Measurements from ENCODE around the gene WDR20. TPM values are rescaled to one million over a fixed set of nuclear protein-coding genes. Genes with fewer than 3 reads are reported as not detected.

Gene WDR20
- total RNA-seq, 1 donor from 2014 or later = 25.2 TPM

DNA sequence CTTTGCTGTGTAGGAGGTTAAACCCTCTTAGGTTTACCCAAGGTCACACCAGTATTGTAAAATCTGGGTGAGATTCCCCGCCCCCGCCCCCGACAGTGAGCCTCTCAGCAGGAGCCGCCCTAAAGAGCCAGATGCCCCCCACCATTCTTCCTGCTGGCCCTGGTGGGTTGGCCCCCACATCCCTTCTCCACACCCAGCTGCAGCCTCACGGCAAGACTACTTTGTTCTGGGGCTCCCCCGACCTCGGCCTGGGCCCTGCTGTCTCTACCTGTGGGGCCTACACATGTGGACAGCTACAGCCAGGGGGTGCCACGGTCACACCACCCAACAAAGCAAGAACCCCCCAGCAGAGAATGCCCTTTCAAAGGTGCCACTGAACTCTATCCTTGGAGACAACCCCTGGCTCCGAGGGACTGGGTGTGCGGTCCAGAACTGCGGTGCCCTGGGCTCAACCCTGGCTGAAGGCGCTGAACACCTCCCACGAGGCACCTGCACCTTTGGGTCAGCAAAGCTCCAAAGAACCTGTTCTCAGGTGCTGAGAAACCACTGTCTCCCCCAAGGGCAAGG lies 82.4 kb downstream of the WDR20 start:
- Histone ChIP-seq H3K9me3 (no peaks in the 10 kb centered on the region), H3K4me3 (no peak overlapping the region), H3K36me3 (peaks cover 9% of the 10 kb centered on the region), H3K4me1 (no peaks in the 10 kb centered on the region), H3K27me3 (no peaks in the 10 kb centered on the region), H3K27ac (no peak overlapping the region)
- DNase-seq (no peak), ATAC-seq (no peak)
- intact Hi-C loops (cut with DNase I) = no loop called here
- TF ChIP-seq, protein P1, sequence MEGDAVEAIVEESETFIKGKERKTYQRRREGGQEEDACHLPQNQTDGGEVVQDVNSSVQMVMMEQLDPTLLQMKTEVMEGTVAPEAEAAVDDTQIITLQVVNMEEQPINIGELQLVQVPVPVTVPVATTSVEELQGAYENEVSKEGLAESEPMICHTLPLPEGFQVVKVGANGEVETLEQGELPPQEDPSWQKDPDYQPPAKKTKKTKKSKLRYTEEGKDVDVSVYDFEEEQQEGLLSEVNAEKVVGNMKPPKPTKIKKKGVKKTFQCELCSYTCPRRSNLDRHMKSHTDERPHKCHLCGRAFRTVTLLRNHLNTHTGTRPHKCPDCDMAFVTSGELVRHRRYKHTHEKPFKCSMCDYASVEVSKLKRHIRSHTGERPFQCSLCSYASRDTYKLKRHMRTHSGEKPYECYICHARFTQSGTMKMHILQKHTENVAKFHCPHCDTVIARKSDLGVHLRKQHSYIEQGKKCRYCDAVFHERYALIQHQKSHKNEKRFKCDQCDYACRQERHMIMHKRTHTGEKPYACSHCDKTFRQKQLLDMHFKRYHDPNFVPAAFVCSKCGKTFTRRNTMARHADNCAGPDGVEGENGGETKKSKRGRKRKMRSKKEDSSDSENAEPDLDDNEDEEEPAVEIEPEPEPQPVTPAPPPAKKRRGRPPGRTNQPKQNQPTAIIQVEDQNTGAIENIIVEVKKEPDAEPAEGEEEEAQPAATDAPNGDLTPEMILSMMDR (IDR thresholded peaks at IDR 0.05) = no peak

DNA sequence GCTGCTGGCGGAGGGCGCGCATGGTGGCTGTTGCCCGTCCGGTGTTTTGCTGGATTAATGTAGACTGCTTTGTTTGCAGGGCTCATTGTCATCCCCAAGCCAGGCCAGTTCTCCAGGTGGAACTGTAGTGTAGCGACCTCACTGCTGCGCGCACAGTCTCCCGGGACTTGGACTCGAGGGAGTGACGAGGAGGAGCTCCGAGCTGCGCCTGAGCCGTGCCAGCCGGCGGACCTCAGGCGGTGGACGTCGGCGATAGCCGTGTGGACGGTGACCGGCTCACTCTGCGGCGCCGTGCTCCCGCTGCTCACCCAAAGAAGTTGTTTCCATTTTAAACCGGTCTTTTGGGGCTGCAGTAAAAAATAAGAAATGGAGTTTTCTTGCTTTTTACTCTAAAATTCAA lies 83.1 kb downstream of the WDR20 start:
- H3K27me3 ChIP-seq = no peaks in the 10 kb centered on the region
- ATAC-seq = no peak
- H3K9me3 ChIP-seq = no peaks in the 10 kb centered on the region
- no peak for DNase-seq
- TF ChIP-seq, protein P1 (IDR thresholded peaks at IDR 0.05) = no peak
- no peaks in the 10 kb centered on the region for H3K4me1 ChIP-seq
- no peak overlapping the region for H3K27ac ChIP-seq
- H3K36me3 ChIP-seq = peaks cover 9% of the 10 kb centered on the region
- intact Hi-C loops (cut with DNase I) = no loop called here
- H3K4me3 ChIP-seq = no peak overlapping the region

DNA sequence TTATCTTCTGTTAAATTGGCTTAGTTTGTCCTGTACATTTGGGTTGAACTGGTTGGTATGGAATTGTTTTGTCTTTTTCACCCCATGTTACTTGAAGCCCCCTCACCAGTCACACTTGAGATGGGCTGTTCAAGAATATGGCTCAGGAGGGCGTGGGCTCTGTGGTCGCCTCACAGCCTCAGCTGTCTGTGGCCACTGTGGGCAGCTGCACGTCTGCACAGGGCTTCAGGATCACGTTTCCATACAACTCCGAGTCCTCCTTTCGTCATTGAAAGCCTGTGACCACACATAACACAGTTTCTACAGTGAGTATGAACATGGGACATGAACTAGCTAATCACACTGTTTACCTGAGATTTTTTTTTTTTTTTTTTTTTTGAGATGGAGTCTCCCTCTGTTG lies 84.0 kb downstream of the WDR20 start:
- TF ChIP-seq, protein P1 (IDR thresholded peaks at IDR 0.05) = no peak
- no peak overlapping the region for H3K4me3 ChIP-seq
- no peaks in the 10 kb centered on the region for H3K9me3 ChIP-seq
- peaks cover 9% of the 10 kb centered on the region for H3K36me3 ChIP-seq
- H3K4me1 ChIP-seq = no peaks in the 10 kb centered on the region
- H3K27me3 ChIP-seq = no peaks in the 10 kb centered on the region
- ATAC-seq (no peak), DNase-seq (no peak)
- intact Hi-C loops (cut with DNase I) = no loop called here
- no peak overlapping the region for H3K27ac ChIP-seq

DNA sequence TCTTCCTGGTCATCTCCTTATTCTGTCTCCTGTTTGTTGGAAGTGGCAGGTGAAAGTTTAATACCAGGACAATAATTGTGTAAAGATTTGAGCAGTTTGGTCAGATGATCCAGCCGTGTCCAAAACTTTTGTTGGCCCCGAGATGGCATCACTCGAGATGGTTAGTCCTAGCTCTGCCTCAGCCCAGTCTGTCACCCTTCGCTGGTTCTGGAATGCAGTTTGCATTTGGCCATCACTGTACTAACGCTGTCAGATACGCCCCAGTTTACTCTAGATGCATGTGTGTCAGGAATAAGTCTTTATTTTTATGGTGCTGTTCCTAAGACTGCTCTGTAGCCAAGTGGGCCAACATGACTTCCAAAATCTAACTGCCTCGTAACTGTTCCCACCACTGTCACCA lies 85.7 kb downstream of the WDR20 start:
- no peaks in the 10 kb centered on the region for H3K4me1 ChIP-seq
- TF ChIP-seq, protein P1 (IDR thresholded peaks at IDR 0.05) = no peak
- H3K27me3 ChIP-seq = no peaks in the 10 kb centered on the region
- H3K4me3 ChIP-seq = no peak overlapping the region
- H3K36me3 ChIP-seq = peaks cover 9% of the 10 kb centered on the region
- no peak overlapping the region for H3K27ac ChIP-seq
- ATAC-seq (no peak), DNase-seq (no peak)
- H3K9me3 ChIP-seq = no peaks in the 10 kb centered on the region
- intact Hi-C loops (cut with DNase I) = no loop called here

DNA sequence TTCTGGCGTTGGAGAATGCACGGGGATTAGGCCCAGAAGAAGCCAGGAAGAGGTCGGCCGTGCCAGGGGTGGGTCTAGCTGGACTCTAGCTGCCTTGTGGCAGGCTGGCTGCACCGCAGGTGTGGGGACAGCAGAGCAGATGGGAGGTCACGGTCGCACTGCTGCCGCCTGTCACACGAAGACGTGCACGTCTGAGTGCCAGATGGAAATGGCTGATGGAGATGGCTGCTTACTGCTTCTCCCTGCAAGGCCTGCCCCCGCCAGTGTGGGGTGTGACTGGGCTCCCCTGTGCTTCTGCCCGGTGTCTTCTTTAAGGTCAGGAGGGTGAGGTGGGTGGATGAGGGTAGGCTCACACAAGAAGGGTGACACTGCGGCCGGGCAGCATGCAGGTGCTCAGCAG lies 86.2 kb downstream of the WDR20 start:
- Histone ChIP-seq H3K27me3 (no peaks in the 10 kb centered on the region), H3K36me3 (peaks cover 9% of the 10 kb centered on the region), H3K9me3 (no peaks in the 10 kb centered on the region), H3K4me3 (no peak overlapping the region), H3K27ac (no peak overlapping the region), H3K4me1 (no peaks in the 10 kb centered on the region)
- intact Hi-C loops (cut with DNase I) = no loop called here
- TF ChIP-seq, protein P1 (IDR thresholded peaks at IDR 0.05) = no peak
- DNase-seq (no peak), ATAC-seq (no peak)
